Superior temporal gyrus (tissue), 1 donor: ENCODE measurements around the gene TRABD.
"Not testable (repeated sequence)": the region's sequence is repeated elsewhere in the genome, so short reads cannot be mapped to it uniquely, and the experiment has no call there.

Experiments
- DNase-seq: peaks from one replicate; pipeline ENCODE4 v3.0.0-alpha.2; 2016; ENCODE audit errors: extremely low spot score

Gene TRABD

GRCh38 chr22:50201191-50202129, 15.7 kb downstream of the TRABD start:
- DNase-seq: no peak

- DNase-seq: no peak
Measured at GRCh38 chr22:50202130-50202666, 16.5 kb downstream of the TRABD start.

- DNase-seq: no peak
Measured at GRCh38 chr22:50203288-50203687, 17.6 kb downstream of the TRABD start.

GRCh38 chr22:50204571-50204970, 18.9 kb downstream of the TRABD start:
- DNase-seq: no peak

DNA sequence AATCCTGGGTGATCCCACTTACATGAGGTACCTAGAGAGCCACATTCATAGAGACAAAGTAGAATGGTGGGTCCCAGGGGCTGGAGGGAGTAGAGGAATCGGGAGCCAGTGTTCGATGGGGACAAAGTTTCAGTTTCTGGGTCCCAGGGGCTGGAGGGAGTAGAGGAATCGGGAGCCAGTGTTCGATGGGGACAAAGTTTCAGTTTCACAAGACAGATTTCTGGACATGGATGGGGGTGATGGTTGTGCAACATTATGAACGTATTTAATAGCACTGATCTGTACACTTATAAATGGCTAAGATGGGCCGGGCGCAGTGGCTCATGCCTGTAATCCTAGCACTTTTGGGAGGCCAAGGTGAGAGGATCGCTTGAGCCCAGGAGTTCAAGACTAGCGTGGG, 19.3 kb downstream of the TRABD start:
- DNase-seq: not testable (repeated sequence)

DNA sequence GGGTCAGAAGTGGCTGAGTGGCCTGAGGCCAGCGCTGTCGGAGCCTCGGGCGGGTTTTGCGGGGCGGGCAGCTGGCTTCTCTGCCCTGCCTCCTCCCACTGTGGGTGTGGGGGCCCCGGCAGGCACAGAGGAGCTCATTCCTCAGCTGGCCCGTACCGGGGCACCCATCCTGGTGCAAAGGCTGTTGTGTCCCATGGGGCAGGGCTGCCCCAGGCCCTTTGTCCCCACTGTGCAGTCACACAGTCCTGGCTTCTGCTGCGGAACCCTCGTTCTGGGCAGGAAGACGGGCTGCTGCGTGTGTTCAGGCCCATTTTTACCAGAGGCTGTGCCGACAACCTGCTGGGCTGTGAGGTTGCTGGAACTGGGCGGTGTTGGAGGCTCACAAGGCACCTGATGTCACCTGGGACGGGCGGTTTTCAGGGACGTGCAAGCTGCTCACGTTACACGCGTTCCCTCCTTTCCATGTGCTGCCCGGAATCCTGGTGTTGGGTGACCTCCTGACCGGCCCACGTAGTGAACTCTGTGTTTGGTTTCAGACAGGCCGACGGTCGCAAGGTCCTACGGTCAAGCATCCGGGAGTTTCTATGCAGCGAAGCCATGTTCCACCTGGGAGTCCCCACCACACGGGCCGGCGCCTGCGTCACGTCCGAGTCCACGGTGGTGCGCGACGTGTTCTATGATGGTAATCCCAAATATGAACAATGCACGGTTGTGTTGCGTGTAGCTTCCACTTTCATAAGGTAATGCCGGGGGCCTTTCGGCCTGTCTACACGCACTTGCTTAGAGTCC, 20.3 kb downstream of the TRABD start:
- no peak for DNase-seq

DNA sequence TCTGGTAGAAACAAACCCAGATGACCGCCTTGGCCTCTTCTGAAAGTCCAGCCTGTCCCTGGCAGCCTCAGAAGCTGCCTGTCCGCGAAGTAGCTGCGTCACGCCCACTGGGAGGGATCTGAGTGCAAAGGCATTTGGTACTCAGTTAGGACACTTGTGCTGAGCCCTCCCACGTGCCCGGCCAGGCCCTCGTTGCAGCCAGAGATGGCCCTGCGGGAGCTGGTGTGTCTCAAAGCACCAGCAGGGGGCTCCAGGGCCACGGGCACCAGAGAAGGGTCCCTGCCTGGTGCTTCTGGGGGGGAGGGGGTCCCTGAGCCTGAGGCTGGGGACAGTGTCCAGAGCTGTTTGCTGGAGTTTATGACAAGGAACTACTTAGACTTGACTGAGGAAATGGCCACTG, 20.9 kb downstream of the TRABD start:
- DNase-seq: no peak

DNA sequence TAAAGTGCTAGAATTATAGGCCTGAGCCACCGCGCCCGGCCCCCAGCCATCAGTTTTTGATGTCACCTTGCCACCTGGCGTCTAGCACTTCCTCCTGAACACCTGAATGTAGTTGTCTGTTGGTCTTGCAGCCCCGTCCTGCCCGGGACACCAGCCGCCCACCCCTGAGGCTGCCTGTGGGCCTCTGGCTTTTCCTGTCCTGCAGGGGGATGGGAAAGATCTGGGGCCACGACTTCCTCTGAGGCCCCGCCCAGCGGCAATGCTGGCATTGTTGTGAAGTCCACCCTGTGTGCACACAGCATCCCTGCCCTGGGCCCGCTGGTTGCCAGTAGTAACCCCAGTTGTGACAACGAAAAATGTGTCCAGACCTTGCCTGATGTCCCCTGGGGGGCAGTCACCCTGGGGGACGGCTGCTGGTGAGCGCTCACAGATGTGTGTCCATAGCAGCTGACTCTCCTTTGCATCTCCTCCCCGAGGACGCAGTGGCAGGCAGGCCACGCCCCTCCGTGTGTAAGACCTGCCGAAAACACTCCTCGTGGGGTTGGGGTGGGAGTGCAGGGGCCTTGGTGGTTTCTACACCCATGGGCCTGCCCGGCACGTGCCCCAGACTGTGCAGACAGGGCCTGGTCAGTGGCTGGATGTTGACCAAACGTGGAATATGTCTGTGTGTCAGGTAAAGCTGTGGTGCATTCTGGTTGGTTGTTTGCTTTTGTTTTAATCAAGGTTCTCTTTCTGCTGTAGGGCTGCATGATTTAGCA, 21.8 kb downstream of the TRABD start:
- DNase-seq: no peak

DNA sequence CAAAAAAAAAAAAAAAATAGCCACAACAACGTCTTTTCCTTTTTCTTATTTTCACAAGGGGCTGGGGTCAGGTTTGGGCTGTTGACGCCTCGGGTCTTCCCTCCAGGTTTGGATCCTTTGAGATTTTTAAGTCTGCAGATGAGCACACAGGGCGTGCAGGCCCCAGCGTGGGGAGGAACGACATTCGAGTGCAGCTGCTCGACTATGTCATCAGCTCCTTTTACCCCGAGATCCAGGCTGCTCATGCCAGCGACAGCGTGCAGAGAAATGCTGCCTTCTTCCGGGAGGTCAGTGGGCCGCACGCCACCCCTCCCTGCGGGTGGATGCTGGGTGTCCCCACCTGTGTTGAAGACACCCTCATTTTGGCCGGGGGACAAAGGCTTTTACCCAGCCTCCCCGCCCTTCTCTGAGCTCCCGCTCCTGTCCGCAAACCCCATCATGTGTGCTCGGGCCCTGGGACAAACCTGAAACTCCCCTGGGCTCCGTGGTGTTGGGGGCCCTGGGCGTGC, 22.8 kb downstream of the TRABD start:
- DNase-seq: no peak

DNA sequence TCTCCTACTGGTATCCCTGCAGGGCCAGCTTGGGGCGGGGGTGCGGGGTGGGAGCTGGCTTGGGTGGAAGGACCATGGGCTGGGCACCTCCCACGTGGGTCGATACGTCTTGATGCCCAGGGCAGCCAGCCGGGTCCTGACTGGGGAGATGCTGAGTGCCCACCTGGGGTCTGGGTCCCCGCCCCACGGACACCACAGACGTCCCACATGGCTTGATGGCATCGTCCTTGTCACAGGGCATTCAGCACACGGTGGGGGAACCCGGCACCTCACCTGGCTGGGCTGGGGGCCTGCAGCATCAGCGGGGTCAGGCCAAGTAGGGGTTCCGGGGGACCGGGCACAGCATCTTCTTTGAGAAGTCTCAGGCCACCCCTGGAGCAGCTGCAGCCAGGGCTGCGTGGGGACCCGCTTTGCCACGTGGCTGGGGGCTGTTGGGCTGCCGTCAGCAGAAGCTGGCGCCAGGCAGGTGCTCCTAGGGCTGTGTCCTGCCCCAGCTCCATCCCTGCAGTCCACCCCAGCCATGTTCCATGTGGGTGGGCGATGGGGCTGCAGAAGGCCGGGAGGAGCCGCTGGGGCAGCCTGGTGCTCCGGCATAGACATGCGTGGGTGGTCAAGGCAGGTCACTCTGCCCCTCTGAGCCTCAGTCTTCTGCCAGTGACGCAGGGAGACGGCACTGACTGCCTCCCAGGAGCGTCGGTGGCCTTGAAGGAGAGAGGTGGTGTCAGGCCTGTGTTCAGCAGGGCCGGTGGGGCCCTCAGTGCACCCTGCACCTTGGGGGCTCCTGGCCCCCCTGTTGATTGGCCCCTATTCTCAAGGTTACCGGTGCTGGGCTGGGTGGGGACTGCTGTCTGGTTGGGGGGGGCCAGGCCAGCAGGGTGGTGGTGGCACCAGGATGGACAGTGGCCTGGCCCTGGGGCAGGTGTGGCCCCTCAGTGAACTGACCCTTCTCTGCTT, 23.5 kb downstream of the TRABD start:
- DNase-seq: no peak

DNA sequence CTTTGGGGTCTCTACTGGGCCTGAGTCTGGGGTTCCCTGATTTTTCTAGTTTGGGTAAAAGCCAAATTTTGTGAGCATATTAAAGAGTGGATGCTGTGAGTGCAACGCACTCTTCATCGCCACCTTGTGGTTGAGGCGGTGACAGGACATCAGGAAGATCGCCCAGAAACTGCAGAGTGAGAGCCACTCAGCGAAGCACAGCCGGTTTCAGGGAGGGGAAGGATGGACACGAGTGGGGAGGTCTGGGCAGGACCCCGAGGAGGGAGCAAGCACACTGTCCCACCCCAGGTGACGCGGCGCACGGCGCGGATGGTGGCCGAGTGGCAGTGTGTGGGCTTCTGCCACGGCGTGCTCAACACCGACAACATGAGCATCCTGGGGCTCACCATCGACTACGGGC, 24.2 kb downstream of the TRABD start:
- peak; percentile 86 for DNase-seq

DNA sequence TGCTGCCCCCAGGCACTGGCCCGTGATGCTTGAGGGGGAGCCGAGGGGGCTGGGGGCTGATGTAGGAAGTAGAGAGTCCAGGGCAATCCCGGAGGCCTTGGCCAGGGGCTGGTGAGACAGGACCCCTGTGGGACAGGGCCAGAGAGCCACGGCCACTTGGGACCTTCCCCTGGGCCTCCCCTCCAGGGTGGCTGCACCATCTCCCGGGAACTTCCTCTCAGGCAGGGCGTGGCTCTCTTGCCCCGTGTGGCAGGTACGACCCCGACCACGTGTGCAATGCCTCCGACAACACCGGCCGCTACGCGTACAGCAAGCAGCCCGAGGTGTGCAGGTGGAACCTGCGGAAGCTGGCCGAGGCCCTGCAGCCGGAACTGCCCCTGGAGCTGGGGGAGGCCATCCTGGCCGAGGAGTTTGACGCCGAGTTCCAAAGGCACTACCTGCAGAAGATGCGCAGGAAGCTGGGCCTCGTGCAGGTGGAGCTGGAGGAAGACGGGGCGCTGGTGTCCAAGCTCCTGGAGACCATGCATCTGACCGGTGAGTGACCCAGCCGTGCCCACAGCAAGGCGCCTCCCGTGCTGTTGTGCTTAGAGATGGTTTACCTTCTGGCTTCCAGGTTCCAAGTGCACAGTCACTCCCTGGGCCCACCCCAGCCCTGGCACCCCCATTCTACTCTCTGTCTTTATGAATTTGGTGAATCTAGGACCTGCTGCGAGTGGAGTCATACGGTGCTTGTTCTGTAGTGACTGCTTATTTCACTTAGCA, 24.8 kb downstream of the TRABD start:
- DNase-seq: no peak

- DNase-seq: no peak
Measured at GRCh38 chr22:50211147-50211546, 25.4 kb downstream of the TRABD start.

- DNase-seq: no peak
Measured at GRCh38 chr22:50213263-50213662, 27.6 kb downstream of the TRABD start.

DNA sequence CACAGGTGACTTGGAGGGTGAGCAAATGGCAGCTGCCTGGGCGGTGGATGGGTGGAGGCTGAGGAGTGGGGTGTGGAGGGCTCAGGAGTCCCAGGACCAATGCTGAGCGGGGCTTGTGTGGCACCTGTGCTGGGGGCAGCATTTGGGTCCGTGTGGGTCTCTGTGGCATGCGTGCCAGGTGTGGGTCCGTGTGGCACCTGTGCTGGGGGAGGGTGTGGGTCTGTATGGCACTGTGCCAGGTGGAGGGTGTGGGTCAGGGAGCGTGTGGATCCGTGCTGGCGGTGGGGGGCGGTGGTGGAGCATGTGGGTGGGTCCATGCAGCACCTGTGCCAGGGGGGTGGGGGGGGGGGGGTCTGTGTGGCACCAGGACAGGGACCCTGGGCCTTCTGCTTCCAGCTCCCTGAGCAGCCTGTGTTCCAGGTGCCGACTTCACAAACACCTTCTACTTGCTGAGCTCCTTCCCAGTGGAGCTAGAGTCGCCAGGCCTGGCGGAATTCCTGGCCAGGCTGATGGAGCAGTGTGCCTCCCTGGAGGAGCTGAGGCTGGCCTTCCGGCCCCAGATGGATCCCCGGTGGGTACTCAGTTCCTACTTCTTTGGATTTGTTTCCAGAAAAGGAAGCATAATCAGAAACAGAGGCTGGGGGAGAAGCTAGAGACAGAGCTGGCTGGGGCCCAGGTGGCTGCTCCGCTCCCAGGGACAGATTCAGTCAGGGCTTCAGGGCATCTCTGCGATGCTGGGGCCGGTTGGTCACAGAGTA, 29.8 kb downstream of the TRABD start:
- DNase-seq: no peak

DNA sequence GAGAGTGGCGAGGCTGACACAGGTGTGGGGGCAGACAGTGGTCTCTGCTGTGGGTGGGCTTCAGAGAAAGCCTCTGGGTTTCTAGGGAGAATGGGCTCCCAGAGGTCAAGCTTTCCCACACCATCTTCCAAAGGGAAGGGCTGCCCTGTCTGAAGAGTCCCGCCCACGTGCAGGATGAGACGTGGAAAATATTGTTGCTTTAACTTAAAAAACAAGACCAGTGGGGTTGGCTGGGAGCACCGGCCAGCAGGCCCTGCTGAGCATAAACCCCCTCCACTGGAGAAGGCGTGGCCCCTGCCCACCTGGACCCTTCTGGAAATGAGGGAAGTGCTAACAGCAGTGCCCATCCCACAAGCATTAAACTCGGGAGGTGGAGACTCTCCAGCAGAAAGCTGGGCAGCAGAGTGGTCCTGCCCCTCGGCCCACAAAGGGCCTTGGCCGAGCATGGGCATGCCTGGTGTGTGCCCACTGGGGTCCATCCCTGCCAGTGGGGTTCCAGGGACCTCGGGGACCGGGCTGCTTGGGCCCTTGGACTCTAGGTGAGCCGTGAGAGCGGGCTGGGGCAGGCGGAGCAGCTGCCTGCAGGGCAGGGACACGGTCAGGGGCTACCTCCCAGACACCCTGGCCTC, 30.5 kb downstream of the TRABD start:
- DNase-seq: no peak

DNA sequence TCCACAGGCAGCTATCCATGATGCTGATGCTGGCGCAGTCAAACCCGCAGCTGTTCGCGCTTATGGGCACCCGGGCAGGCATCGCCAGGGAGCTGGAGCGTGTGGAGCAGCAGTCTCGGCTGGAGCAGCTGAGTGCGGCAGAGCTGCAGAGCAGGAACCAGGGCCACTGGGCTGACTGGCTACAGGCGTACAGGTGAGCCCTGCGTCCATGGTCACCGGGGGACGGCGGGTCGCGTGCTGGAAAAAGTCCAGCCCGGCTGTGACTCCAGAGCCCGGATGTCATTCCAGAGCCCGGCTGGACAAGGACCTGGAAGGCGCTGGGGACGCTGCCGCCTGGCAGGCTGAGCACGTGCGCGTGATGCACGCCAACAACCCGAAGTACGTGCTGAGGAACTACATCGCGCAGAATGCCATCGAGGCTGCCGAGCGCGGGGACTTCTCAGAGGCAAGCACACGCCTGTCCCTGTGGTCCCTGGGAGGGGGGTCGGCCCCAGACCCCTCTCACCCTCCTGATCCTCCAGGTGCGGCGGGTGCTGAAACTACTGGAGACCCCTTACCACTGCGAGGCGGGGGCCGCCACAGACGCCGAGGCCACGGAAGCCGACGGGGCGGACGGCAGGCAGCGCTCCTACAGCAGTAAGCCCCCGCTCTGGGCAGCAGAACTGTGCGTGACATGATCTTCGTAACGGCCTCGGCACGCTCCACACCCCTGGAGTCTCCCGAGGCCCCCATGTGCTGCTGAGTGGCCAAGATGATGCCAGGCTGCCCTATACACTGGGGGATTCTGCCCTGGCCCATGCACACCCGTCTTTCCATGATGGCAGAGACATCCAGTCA, 31.2 kb downstream of the TRABD start:
- DNase-seq: no peak
